Measurements from ENCODE around the gene CSF1.
A peak's percentile ranks its signal among the peaks of the same experiment; 100 is the strongest.

The CSF1 gene

GRCh38 chr1:109873278-109874175 is 37.1 kb upstream of the CSF1 start:
- no peaks in the 10 kb centered on the region for H3K36me3 Mint-ChIP-seq (ENCODE audit: low read depth)
- no peak for DNase-seq
- no peak for TF ChIP-seq CTCF (IDR thresholded peaks at IDR 0.05)
- peaks cover 65% of the 10 kb centered on the region for H3K4me1 Mint-ChIP-seq
- H3K4me3 Mint-ChIP-seq: no peak overlapping the region
- no peaks in the 10 kb centered on the region for H3K9me3 Mint-ChIP-seq
- H3K27me3 Mint-ChIP-seq (ENCODE audit: low read depth, poor library complexity): peaks cover 5% of the 10 kb centered on the region
- H3K27ac Mint-ChIP-seq: no peak overlapping the region

GRCh38 chr1:109874445-109874844 is 36.2 kb upstream of the CSF1 start:
- H3K27ac Mint-ChIP-seq: peak overlapping the region; percentile 12
- H3K4me3 Mint-ChIP-seq: no peak overlapping the region

GRCh38 chr1:109875874-109876273 is 34.8 kb upstream of the CSF1 start:
- DNase-seq: no peak
- H3K4me3 Mint-ChIP-seq: no peak overlapping the region
- no peak for TF ChIP-seq CTCF (IDR thresholded peaks at IDR 0.05)
- no peaks in the 10 kb centered on the region for H3K9me3 Mint-ChIP-seq
- peak overlapping the region; percentile 38 for H3K27ac Mint-ChIP-seq
- H3K36me3 Mint-ChIP-seq (ENCODE audit: low read depth): no peaks in the 10 kb centered on the region
- peaks cover 89% of the 10 kb centered on the region for H3K4me1 Mint-ChIP-seq
- peaks cover 5% of the 10 kb centered on the region for H3K27me3 Mint-ChIP-seq (ENCODE audit: low read depth, poor library complexity)

More at GRCh38 chr1:109874445-109874844, 36.2 kb upstream of the CSF1 start:
- Mint-ChIP-seq H3K36me3 (ENCODE audit: low read depth) (no peaks in the 10 kb centered on the region), H3K4me1 (peaks cover 75% of the 10 kb centered on the region), H3K9me3 (no peaks in the 10 kb centered on the region), H3K27me3 (ENCODE audit: low read depth, poor library complexity) (peaks cover 5% of the 10 kb centered on the region)
- DNase-seq: no peak
- no peak for TF ChIP-seq CTCF (IDR thresholded peaks at IDR 0.05)

- no peaks in the 10 kb centered on the region for H3K27me3 Mint-ChIP-seq (ENCODE audit: low read depth, poor library complexity)
- no peaks in the 10 kb centered on the region for H3K36me3 Mint-ChIP-seq (ENCODE audit: low read depth)
- H3K9me3 Mint-ChIP-seq: no peaks in the 10 kb centered on the region
- no peak for TF ChIP-seq CTCF (IDR thresholded peaks at IDR 0.05)
- DNase-seq: no peak
- H3K4me3 Mint-ChIP-seq: peak overlapping the region; percentile 59
- H3K27ac Mint-ChIP-seq: peak overlapping the region; percentile 96
- H3K4me1 Mint-ChIP-seq: peaks cover 98% of the 10 kb centered on the region
Observed at GRCh38 chr1:109876617-109877316, 33.9 kb upstream of the CSF1 start.

- H3K27me3 Mint-ChIP-seq (ENCODE audit: low read depth, poor library complexity): no peaks in the 10 kb centered on the region
- peaks cover 100% of the 10 kb centered on the region for H3K4me1 Mint-ChIP-seq
- H3K27ac Mint-ChIP-seq: peak overlapping the region; percentile 96
- H3K4me3 Mint-ChIP-seq: peak overlapping the region; percentile 59
- H3K9me3 Mint-ChIP-seq: no peaks in the 10 kb centered on the region
- no peak for TF ChIP-seq CTCF (IDR thresholded peaks at IDR 0.05)
- H3K36me3 Mint-ChIP-seq (ENCODE audit: low read depth): no peaks in the 10 kb centered on the region
- DNase-seq: peak; percentile 67
Observed at GRCh38 chr1:109877317-109877771, 33.3 kb upstream of the CSF1 start.

Data from nephron progenitor cell (in vitro differentiated cells).